Liver (tissue), 9 donors: ENCODE measurements around the gene COX11. TPM values are rescaled to one million over a fixed set of nuclear protein-coding genes. Genes with fewer than 3 reads are reported as not detected.

ENCODE experiments used
- DNase-seq: peaks from one replicate; pipeline ENCODE4 v3.0.0-alpha.2; 2017; ENCODE audit warnings: low spot score
- H3K27ac ChIP-seq, 2 donors: one replicate each; pipeline ENCODE4 v1.7.0; 2013; ENCODE audit warnings: inconsistent platforms in 2 of 2, low read length in 2 of 2, control low read depth in 1 of 2, low read depth in 1 of 2, mild to moderate bottlenecking in 1 of 2
- H3K27me3 ChIP-seq, 4 donors: one replicate each; pipeline versions ENCODE4 v1.6.1 to v1.7.0; 2013; ENCODE audit warnings: low read length in 3 of 4, inconsistent platforms in 1 of 4, mild to moderate bottlenecking in 1 of 4, moderate library complexity in 1 of 4; ENCODE audit not compliant: control insufficient read depth in 4 of 4, insufficient read depth in 4 of 4
- H3K36me3 ChIP-seq, 4 donors: one replicate each; pipeline versions ENCODE4 v1.6.1 to v1.7.0; 2013; ENCODE audit warnings: low read length in 3 of 4, mild to moderate bottlenecking in 3 of 4, low read depth in 1 of 4, moderate library complexity in 1 of 4; ENCODE audit not compliant: control insufficient read depth in 4 of 4, insufficient read depth in 3 of 4
- H3K4me1 ChIP-seq, 4 donors: one replicate each; pipeline versions ENCODE4 v1.6.1 to v1.7.0; 2013; ENCODE audit warnings: low read length in 3 of 4, mild to moderate bottlenecking in 3 of 4, moderate library complexity in 1 of 4; ENCODE audit not compliant: control insufficient read depth in 4 of 4, insufficient read depth in 4 of 4
- H3K4me3 ChIP-seq, 3 donors: one replicate each; pipeline versions ENCODE4 v1.6.1 to v1.7.0; 2013; ENCODE audit warnings: low read length in 3 of 3, control low read depth in 1 of 3, low read depth in 1 of 3, mild to moderate bottlenecking in 1 of 3
- H3K9ac ChIP-seq, 2 donors: one replicate each; pipeline ENCODE4 v1.7.0; 2013; ENCODE audit warnings: low read length in 2 of 2, mild to moderate bottlenecking in 2 of 2, moderate library complexity in 2 of 2, control low read depth in 1 of 2, low read depth in 1 of 2
- H3K9me3 ChIP-seq, 4 donors: one replicate each; pipeline versions ENCODE4 v1.6.1 to v1.7.0; 2013; ENCODE audit warnings: low read length in 3 of 4; ENCODE audit not compliant: control insufficient read depth in 4 of 4
- CTCF ChIP-seq: fragments of 150-350 bp; IDR thresholded peaks from 2 replicates; pipeline ENCODE4 v1.5.1; 2017; ENCODE audit warnings: improper control_type of control experiment, low read depth, low read length; ENCODE audit not compliant: missing input control
- EGR1 ChIP-seq, 2 donors: IDR thresholded peaks; 2 replicates each; pipeline ENCODE4 v1.6.1; 2016 to 2018; ENCODE audit warnings: antibody characterized with exemption in 2 of 2, low read depth in 2 of 2
- GABPA ChIP-seq, 2 donors: IDR thresholded peaks in 1 of 2; conservative IDR thresholded peaks in 1 of 2; 2 replicates each; pipeline ENCODE4 v1.6.1; 2016; ENCODE audit warnings: antibody characterized with exemption in 2 of 2, mild to moderate bottlenecking in 1 of 2, moderate library complexity in 1 of 2
- HNF4G ChIP-seq: IDR thresholded peaks from 2 replicates; pipeline ENCODE4 v1.6.1; 2016; ENCODE audit warnings: antibody characterized with exemption
- JUND ChIP-seq, 2 donors: IDR thresholded peaks; 2 replicates each; pipeline ENCODE4 v1.6.1; 2016; ENCODE audit warnings: antibody characterized with exemption in 2 of 2
- NR2F2 ChIP-seq: IDR thresholded peaks from 2 replicates; pipeline ENCODE4 v1.6.1; 2016; ENCODE audit warnings: antibody characterized with exemption
- RAD21 ChIP-seq, 2 donors: IDR thresholded peaks; 2 replicates each; pipeline ENCODE4 v1.6.1; 2016; ENCODE audit warnings: antibody characterized with exemption in 2 of 2, mild to moderate bottlenecking in 2 of 2
- REST ChIP-seq: IDR thresholded peaks from 2 replicates; pipeline ENCODE4 v1.6.1; 2016; ENCODE audit warnings: antibody characterized with exemption, mild to moderate bottlenecking
- RXRA ChIP-seq, 2 donors: IDR thresholded peaks; 2 replicates each; pipeline ENCODE4 v1.6.1; 2017 to 2018; ENCODE audit warnings: antibody characterized with exemption in 2 of 2, mild to moderate bottlenecking in 1 of 2
- TAF1 ChIP-seq: conservative IDR thresholded peaks from 2 replicates; pipeline ENCODE4 v1.6.1; 2016; ENCODE audit warnings: antibody characterized with exemption, mild to moderate bottlenecking
- YY1 ChIP-seq: IDR thresholded peaks from 2 replicates; pipeline ENCODE4 v1.6.1; 2016; ENCODE audit warnings: antibody characterized with exemption, mild to moderate bottlenecking
- ZBTB33 ChIP-seq: IDR thresholded peaks from 2 replicates; pipeline ENCODE4 v1.6.1; 2016; ENCODE audit warnings: antibody characterized with exemption
- WGBS: extraction: QIAGEN DNeasy Blood & Tissue Kit; methylation state at CpG from one replicate; pipeline ENCODE4 v1.1.7; 2013; 5-methylcytosine and 5-hydroxymethylcytosine counted together
- polyA plus RNA-seq, 2 donors: library from polyadenylated mRNA; stranded (reverse) in 1 of 2; unstranded in 1 of 2; fragments of 200-250 nt in 1 of 2; fragments of >200 nt in 1 of 2; fragmentation: Nextera tagmentation in 1 of 2; extraction: Ambion mirVana in 1 of 2; gene quantifications; one replicate each; pipeline versions ENCODE4 v1.2.1 to v1.2.3, GENCODE V29; 2013 to 2015
- total RNA-seq, 2 donors: library from RNA; depleted of rRNA; stranded (reverse); fragments of >200 nt; gene quantifications; one replicate each; pipeline ENCODE4 v1.2.3, GENCODE V29; 2014
- donor health status: healthy.
- donor health status: healthy.
- donor health status: healthy.
- donor health status: healthy.
- donor health status: healthy.

Gene COX11
- total and polyA plus RNA-seq, 4 donors: 29.0 to 46.7 (median 35.1) TPM

GRCh38 chr17:54996441-54996840, 28.0 kb upstream of the COX11 start (continued):
- TF ChIP-seq REST: no peak
- no peak for TF ChIP-seq JUND (IDR thresholded peaks at IDR 0.05)
- no peak for TF ChIP-seq RXRA (IDR thresholded peaks at IDR 0.05)

- no peak for DNase-seq
- no peaks in the 10 kb centered on the region for H3K9me3 ChIP-seq
- no peak overlapping the region for H3K4me3 ChIP-seq
- TF ChIP-seq CTCF (peak; percentile 55), EGR1 (IDR thresholded peaks at IDR 0.05; ENCODE audit: low read depth in 2 of 2) (no peak), ZBTB33 (no peak), RAD21 (IDR thresholded peaks at IDR 0.05) (peak; percentile 79 to 89), HNF4G (no peak), NR2F2 (no peak), GABPA (IDR thresholded peaks at IDR 0.05 in 1 of 2, conservative IDR thresholded peaks at IDR 0.05 in 1 of 2) (no peak)
- H3K9ac ChIP-seq: no peak overlapping the region
- peaks cover 0 to 1% (median 0%) of the 10 kb centered on the region in 4 donors for H3K4me1 ChIP-seq
- WGBS: 84% methylated on average over 8 of the region's 8 CpGs
- H3K27ac ChIP-seq: no peak overlapping the region
- no peaks in the 10 kb centered on the region for H3K27me3 ChIP-seq
- H3K36me3 ChIP-seq: no peaks in the 10 kb centered on the region
Measured at GRCh38 chr17:54992797-54993639, 24.6 kb upstream of the COX11 start.

- H3K4me3 ChIP-seq: no peak overlapping the region
- no peak for DNase-seq
- H3K27ac ChIP-seq: no peak overlapping the region
- H3K9me3 ChIP-seq: no peaks in the 10 kb centered on the region
- H3K9ac ChIP-seq: no peak overlapping the region
- no peaks in the 10 kb centered on the region for H3K36me3 ChIP-seq
- WGBS: 89% methylated on average over 1 of the region's 1 CpG
- TF ChIP-seq ZBTB33 (no peak), EGR1 (IDR thresholded peaks at IDR 0.05; ENCODE audit: low read depth in 2 of 2) (no peak), HNF4G (no peak), JUND (IDR thresholded peaks at IDR 0.05) (no peak), YY1 (no peak), TAF1 (no peak), CTCF (no peak), RAD21 (IDR thresholded peaks at IDR 0.05) (no peak), NR2F2 (no peak)
- H3K4me1 ChIP-seq: peaks cover 0 to 1% (median 0%) of the 10 kb centered on the region in 4 donors
- no peaks in the 10 kb centered on the region for H3K27me3 ChIP-seq
Measured at GRCh38 chr17:54991567-54991966, 23.1 kb upstream of the COX11 start.
